GM21390 (cell line): ENCODE results near the gene ASB2.

ENCODE experiments used
- ATAC-seq: cut with Tn5 transposase; IDR thresholded peaks from one replicate; pipeline ENCODE4 v1.9.1; 2021; ENCODE audit not compliant: unreplicated experiment

Gene ASB2

DNA sequence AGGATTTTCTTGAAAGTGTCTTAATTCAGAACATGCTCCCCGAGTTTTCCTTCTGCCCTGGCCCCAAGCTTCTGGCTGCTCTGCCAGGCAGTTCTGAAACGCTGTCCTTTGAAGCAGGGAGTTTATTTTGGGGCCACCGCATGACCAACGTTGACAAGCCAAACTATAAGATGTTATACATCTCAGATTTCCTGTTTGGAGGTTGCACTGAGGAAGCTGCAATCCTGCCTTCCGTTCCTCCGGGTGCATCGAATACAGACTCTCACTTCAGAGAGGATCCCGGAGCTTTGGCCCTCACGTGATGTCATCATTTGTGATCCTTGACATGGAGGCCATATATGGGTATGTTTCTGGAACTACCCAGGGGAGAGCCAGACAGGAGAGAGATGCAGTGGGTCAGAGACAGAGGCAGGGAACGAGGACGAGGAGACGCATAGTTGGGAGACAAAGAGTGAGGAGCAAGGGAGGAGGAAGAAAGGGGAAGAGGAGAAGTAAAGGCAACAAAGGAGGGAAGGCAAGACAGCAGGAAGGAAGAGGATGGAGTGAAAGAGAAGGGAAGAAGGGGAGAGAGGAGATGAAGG, at the start of gene ASB2:
TSS of gene ASB2 (minus strand) at position 94 of the 581 bp plus-strand sequence. CDS start 12,031 bp downstream, outside the sequence.
- ATAC-seq, result peak; percentile 7

- ATAC-seq, result no peak
These were observed 49.4 kb upstream of the ASB2 start for GRCh38 chr14:94025720-94026119.

DNA sequence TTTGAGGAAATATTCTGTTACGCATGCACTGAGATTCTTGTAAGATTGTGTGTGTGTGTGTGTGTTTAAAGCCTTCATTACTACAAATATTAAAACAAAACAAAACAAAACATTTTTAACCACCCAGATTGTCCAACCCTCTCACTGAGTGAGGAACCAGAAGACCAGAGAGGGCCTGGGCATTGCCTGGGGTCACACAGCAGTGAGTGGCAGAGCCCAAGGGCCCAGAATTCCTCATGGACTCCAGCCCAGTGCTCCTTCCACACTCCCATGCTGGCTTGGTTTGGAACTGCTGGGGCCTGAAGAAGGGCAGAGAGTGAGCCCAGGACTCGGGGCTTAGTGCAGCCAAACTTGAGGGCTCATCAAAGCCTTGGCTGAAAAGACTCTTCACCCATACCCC, 48.2 kb upstream of the ASB2 start:
- ATAC-seq, result no peak

DNA sequence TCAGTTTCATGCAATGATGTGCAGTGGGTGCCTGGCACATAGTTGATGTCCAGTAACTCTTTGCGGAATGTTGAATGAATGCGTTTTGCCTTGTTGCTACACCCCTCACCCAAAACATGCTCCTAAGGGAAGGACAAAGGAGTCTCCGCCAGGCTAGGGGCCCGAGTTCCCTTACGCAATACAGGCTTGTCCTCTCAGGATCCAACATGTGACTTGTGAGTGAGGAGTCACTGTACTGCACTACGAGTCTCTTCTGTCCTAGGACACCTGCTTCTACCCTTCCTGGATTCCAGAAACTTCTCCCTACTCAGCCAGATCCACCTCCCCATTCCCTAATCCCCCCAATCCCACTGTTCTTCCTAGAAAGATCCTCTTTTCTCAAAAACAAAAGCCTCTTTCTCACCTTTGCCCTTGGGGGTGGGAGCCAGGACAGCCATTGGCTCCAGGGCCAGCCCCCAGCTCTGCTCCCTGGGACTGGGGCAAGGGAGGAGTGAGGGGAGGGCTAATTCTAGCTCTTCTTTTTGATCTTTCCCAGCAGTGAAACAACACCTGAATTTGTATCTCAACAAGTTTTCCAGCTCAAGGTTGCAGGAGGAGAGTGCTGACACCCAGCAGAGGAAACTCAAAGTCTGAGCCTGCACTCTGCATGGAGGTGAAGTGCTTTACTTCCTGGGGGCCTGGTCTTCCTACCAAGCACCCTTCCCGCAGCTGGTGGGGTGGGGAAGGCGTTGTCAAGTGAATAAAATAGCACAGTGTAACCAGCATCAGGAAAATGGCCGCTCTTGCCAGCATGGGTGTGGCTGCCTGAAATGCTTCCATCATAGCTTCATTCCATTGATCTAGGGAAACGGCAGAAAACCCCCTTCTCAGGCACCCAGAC, 46.4 kb upstream of the ASB2 start:
- ATAC-seq, result no peak

- ATAC-seq, result no peak
These were observed 45.2 kb upstream of the ASB2 start for GRCh38 chr14:94021416-94022157.

DNA sequence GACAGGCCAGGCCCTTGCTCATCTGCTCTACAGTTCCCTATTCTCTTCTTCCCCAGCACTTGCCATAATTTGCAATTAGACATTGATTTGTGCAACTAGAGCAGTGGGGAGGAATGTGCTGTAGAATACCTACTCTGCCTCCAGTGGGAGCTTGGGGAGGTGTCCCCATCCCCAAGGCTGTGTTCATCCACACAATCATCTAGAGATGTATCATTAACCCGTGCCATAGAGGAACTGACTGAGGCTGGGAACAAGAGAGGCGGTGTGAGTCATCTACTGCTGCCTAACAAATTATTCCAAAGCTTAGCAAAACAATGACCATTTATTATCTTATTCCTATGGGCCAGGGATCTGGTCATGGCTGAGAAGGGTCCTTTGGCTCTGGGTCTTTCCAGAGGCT, 44.6 kb upstream of the ASB2 start:
- ATAC-seq, result no peak

DNA sequence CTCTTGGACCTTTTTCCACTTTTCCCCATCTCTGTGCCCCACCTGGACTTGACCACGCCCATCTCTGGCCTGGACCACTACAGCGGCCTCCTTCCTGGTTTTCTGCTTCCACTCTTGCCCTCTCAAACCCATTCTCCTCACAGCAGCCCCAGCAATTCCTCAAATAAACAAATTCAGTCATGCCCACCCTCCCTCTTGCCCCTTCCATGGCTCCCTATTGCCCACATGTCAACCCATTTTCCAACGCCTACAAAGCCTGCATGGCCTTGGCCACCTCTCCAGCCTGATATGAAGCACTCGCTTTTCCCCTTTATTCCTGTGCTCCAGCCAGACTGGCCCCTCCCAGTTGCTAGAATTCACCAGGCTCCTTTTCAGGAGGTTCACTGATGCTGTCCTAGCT, 43.9 kb upstream of the ASB2 start:
- no peak for ATAC-seq

DNA sequence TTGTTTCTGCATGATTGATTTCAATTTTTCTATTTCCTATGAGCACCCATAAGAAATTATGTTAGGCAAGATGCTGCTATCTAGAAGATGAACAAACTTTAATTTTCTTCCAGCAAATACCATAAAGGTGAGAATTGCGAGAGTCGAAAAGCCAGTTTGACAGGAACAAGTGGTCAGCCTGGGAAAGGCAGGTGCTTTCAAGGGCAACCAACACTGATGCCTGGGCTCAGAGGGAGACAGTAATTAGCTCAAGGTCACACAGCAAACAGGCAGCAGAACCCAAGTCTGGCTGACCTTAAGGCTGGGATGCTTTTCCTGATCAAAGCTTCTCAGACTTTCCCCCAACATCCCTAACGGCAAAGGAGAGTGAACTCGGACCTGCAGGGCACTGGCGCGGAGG, 43.0 kb upstream of the ASB2 start:
- ATAC-seq, result no peak

DNA sequence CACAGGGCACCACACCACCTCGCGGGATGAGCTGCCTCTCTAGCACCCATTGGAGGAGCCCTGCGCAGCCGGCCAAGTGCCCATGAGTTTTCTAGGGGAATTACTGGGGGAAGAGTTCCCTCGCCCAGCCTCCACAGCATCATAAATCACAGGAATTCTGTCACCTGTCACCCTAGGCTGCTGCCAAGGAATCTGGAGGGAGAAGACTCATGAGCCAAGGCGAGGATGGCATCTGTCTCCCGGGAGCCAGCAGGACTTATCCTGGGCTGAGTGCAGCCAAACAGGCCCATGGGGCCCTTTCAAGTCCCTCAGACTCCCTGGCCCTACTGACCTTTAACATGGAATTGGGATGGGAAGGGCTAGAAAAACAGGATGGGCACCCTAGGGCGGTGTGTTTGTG, 41.9 kb upstream of the ASB2 start:
- ATAC-seq, result no peak

DNA sequence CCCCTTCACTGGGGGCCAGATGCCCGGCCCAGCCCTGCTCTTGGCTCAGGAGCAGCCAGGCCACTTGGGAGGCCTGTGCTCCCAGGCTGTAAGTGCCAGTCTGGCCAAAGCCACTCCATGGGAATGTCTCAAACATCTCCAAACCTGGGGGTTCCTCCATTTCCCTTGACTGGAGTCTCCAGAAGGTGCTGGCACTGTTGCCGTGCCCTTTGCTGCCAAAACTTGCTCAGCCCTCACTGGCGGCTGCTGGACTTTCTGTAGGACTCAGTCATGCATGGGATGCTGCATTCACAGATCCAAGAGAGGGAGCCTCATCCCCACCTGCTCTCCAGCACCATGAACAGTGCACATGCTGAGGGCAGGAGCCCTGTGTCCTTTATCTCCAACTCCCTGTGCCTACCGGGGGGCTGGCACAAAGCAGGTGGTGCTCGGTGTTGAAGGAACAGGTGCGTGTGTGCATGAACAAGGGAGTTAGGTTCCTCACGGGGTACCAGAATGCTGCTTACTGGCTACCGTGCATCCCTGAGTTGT, 40.1 kb upstream of the ASB2 start:
- ATAC-seq, result no peak

- no peak for ATAC-seq
These were observed 38.9 kb upstream of the ASB2 start for GRCh38 chr14:94015223-94015622.

- ATAC-seq, result no peak
These were observed 38.0 kb upstream of the ASB2 start for GRCh38 chr14:94014382-94014781.

GRCh38 chr14:94011795-94012194, 35.4 kb upstream of the ASB2 start:
- ATAC-seq, result peak; percentile 55

DNA sequence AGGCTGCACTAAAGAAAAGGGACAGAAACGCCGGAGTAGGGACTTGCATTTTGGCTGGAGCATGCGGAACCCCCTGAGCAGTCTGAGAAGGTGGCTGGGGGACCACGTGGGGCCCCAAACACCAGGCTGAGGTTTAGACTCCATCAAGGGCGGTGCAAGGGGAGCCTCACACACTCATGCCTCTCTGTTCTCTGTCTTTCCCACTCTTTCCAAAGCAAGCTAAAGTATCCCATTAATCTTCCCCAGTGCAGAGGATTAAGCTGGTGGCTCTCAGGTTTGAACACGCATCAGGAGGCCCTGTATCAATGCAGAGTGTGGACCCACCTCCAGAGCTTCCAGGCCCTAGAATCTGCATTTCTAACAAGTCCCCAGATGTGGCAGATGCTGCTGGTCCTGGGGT, 34.3 kb upstream of the ASB2 start:
- ATAC-seq, result no peak

- no peak for ATAC-seq
These were observed 33.4 kb upstream of the ASB2 start for GRCh38 chr14:94009767-94010166.

DNA sequence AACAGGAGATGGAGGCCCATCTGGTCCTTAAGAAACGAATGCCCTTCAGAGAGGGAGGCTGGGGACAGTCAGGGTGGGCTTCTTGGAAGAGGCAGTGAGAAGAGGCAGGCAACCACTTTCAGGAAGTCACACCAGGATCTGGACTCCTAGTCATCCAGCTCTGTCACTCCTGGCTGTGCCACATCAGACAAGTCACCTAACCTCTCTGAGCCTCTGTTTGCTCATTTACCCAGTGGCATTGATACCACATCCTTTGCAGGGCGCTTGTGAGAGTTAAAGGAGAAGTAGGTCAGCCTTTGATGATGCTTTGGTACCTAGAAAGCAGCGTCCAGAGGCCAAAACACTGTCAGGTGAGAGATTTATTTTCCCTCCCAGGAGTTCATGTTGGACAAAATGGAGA, 31.9 kb upstream of the ASB2 start:
- no peak for ATAC-seq

DNA sequence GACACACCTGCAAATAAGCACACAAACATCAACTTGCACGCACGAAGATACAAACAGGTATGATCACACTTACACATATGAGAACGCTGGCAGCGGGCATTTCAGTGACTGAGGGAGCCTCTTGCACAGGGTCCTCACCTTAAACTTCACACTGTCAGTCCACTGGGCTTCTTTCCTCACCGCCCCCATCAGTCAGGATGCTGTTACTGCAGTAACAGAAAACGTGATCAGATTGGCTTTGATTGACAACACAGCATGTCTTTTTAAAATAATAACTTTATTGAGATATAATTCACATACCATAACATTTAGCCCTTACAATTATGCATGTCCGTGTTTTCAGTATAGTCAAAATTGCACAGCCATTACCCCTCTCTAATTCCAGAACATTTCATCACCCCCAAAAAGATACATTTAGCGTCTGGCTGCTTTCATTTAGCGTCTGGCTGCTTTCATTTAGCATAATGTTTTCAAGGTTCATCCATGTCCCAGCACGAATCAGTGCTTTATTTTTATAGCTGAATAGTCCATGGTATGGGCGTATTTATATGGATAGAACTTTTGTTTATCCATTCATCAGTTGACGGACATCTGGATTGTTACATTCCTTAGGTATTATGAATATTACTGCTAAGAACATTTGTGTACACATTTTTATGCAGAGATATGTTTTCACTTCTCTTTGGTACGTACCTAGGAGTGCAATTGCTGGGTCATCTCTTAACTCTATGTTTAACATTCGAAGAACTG, 29.1 kb upstream of the ASB2 start:
- ATAC-seq, result no peak

DNA sequence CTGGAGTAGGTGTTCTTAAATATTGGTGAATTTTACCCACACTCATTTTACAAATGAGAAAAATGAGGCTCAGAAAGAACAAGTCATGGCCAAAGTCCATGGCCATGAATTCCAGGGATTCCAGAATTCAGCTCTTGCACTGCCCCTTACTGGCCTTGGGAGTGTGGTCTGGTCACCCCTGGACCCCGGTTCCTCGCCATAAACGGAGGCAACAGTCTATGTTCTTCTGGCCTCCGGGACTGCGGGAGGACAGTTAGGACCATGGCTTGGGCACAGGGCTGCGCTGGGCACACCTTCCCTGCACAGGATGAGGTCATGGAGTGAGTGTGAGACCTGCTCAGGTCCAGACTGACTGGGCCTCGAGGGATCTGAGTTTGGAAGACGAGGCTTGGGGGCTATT, 27.6 kb upstream of the ASB2 start:
- no peak for ATAC-seq

GRCh38 chr14:94003397-94003796, 27.0 kb upstream of the ASB2 start:
- ATAC-seq, result no peak

DNA sequence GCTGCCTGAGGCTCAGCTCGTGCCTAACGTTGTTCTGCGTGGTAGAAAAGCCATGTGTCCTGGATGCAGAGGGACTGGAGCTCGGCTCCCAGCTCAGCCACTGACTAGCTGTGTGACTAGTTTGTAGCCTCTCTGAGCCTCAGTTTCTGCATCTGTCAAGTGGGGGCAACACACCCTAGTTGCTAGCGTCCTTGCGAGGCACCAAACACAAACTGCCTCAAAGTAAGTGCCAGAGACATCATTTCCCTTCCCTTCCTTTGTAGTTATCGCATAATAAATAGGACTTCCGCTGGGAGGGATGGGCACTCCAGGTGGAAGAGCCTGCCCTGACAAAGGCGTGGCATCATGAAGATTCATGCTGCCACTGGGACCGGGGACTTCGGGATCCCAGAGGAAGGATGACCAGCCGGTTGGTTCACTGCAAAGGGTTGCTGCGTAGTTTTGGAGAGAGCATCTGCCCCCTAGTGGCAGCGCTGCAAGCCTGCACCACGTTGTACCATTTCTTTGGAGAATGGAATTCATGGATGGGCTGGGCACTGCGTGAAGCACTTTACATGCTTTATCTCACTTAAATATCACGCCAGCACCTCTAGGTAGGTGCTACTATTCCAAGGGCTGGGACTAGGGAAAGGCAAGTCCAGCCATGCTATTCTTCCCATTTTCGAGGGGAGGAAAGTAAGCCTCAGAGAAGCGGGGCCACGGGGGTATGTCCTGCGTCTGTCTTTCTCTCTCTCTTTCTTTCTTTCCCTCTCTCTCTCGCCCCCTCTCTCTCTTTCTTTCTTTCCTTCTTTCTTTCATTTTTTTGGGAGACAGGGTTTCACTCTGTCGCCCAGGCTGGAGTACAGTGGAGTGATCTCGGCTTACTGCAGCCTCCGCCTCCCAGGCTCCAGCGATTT, 25.4 kb upstream of the ASB2 start:
- peak; percentile 74 for ATAC-seq
